Neural cell (in vitro differentiated cells): ENCODE data around the gene ZNF565.
"Not testable (repeated sequence)": the region's sequence is repeated elsewhere in the genome, so short reads cannot be mapped to it uniquely, and the experiment has no call there.

ENCODE experiments used
- CTCF ChIP-seq: fragments of 450-650 bp; IDR thresholded peaks from 2 replicates; pipeline ENCODE4 v1.5.1; 2014; ENCODE audit warnings: antibody characterized with exemption, mild to moderate bottlenecking, moderate library complexity; ENCODE audit not compliant: poor library complexity, severe bottlenecking
- EP300 ChIP-seq: fragments of 450-650 bp; conservative IDR thresholded peaks from 2 replicates; pipeline ENCODE4 v1.6.1; 2014; ENCODE audit warnings: antibody characterized with exemption, mild to moderate bottlenecking, moderate library complexity; ENCODE audit not compliant: poor library complexity, severe bottlenecking
- EZH2 ChIP-seq: fragments of 200-600, 300-800 bp; shearing (Covaris generic), sonication (generic); IDR thresholded peaks from 2 replicates; pipeline ENCODE4 v1.6.1; 2014; ENCODE audit warnings: antibody characterized with exemption, low read length, borderline replicate concordance, mild to moderate bottlenecking; ENCODE audit not compliant: insufficient read depth, poor library complexity, severe bottlenecking
- MXI1 ChIP-seq: fragments of 450-650 bp; conservative IDR thresholded peaks from 2 replicates; pipeline ENCODE4 v1.6.1; 2014; ENCODE audit warnings: antibody characterized with exemption, mild to moderate bottlenecking; ENCODE audit not compliant: poor library complexity, severe bottlenecking
- POLR2AphosphoS5 ChIP-seq: IDR thresholded peaks from 2 replicates; pipeline ENCODE4 v1.6.1; 2012
- REST ChIP-seq: IDR thresholded peaks from 2 replicates; pipeline ENCODE4 v1.6.1; 2012; ENCODE audit warnings: borderline replicate concordance
- TAF1 ChIP-seq: IDR thresholded peaks from 2 replicates; pipeline ENCODE4 v1.6.1; 2012; ENCODE audit warnings: low read depth

GRCh38 chr19:36233626-36234025, 19.2 kb upstream of the ZNF565 start:
- TF ChIP-seq CTCF, POLR2AphosphoS5, TAF1, EP300, EZH2, REST, MXI1: not testable (repeated sequence)
